Measurements from ENCODE around the gene TBL1X.

Gene TBL1X

DNA sequence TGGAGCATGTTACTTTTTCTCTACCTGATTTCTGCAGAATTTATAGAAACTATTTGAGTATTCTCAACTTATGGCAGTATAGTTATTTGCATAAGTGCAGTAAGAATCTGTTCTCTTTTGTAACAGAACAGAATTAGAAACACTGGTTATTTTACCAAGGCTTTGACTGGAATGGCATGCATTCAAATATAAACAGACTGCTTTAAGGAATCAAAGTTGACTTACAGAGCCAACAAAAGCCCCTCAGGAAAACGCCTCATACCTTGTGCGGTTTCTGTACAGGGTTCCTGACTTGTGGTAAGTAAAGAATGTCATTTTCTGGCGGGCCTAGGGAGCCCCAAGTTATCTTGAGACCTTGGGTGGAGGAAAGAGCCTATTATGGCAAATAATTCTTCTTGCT is 203.7 kb downstream of the TBL1X start:
- no peak for DNase-seq (ENCODE audit: low read depth in 2 of 2)

DNA sequence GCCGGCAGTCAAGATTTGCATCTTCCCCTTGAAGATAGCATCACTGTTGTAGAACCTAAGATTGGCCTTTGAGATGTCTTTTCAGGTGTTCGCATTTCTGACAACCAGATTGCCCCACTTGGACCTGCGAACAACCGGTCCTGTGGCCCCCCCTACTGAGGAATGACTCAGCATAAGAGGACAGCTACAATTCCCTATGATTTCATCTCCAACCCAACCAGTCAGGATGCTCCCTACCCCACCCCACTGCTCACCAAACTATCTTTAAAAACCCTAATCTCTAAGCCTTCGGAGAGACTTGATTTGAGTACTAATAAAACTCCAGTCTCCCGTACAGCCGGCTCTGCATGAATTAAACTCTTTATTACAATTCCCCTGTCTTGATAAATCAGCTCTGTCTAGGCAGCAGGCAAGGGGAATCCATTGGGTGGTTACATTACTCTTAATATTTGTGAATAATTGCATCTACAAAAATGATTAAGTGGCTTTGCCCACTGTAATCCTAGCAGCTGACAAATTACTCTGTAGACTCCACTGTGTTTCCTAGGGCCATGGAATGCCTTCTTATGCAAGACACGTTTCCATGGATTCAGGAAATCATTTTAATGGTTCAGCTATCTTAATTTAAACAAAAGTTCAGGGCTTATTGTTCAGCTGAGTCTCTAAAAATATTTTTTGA is 205.4 kb downstream of the TBL1X start:
- DNase-seq (ENCODE audit: low read depth in 2 of 2), result no peak

DNA sequence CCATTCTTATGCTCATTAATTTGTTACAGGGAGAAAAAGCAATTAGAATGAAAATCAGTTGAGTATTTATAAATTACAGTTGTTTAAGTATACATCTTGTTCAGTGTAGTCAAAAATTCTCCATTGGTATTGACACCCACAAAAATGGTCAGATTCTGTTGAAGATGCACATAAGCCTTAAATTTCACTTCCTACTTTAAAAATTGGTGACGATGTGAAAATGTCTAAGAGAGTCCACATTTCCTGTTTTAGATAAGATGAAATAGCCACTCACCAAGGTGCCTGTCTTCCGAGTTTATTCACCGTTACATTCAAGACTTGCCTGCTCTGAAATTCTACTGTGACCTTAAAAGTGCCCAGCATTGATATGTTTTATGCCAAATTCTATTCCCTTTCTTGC is 207.1 kb downstream of the TBL1X start:
- no peak for DNase-seq (ENCODE audit: low read depth in 2 of 2)

DNA sequence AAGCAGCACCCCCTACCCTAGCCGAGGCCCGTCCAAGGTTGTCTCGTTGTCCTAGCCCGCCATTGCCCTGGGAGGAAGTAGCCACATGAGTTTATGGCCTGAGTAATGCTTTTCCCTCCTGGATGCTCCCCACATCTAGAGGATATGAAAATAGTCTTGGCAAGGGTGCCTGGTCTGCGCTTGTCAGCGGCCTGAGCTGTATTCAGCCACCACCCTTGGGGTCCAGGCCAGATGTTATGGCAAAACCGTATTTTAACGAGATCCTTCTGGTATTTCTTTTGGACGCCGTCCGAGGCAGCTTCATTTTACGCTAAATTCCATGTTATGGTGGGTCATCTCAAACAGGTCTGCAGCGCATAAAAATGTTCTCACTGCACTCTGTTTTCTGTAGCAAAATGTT is 211.4 kb downstream of the TBL1X start:
- DNase-seq (ENCODE audit: low read depth in 2 of 2), result no peak

DNA sequence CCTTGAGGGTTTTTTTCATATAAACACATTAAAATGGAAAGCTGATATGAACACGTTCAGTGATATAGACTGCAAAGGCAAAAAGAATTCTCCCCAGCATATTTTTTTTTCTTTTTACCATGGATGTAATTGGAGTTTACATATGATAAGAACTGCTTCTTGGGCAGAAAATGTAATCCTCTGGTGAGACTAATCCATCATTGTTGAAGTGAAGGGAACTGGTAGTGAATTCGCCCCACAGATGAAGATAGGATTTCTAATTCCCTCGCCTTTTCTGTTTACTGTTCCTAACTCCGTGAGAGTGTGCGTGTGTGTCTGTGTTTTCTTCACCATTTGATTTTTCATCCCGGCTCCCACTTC is 211.9 kb downstream of the TBL1X start:
- DNase-seq (ENCODE audit: low read depth in 2 of 2), result no peak

DNA sequence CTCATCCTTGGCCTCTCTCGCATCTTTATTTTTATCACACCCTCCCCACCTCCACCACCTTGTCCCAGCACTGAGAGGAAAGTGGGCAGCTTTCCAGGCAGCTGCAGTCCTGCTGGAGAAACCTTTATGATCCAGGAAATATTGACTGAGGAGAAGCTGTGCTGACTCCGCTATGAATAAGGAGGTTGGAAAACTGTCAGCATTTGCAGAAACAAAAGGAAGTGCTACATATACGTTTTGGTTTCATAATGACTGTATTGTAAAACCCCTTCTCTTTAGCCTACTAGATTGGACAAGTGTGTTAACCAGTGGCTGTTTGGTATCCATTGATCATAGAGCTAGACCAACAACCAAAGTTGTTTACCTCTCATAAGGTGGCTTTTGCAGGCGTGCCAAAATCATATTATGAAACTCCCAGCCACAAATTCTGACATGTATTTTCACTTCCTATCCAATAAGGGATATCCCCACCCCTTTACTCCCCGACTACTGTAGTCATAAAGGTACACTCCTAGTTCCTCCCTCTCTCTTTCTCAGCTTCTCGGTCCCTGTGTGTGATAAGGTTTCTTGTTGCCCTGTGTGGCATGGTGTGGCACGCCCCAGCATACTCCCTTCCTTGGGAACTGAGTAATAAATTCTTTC is 212.4 kb downstream of the TBL1X start:
- DNase-seq (ENCODE audit: low read depth in 2 of 2), result no peak

DNA sequence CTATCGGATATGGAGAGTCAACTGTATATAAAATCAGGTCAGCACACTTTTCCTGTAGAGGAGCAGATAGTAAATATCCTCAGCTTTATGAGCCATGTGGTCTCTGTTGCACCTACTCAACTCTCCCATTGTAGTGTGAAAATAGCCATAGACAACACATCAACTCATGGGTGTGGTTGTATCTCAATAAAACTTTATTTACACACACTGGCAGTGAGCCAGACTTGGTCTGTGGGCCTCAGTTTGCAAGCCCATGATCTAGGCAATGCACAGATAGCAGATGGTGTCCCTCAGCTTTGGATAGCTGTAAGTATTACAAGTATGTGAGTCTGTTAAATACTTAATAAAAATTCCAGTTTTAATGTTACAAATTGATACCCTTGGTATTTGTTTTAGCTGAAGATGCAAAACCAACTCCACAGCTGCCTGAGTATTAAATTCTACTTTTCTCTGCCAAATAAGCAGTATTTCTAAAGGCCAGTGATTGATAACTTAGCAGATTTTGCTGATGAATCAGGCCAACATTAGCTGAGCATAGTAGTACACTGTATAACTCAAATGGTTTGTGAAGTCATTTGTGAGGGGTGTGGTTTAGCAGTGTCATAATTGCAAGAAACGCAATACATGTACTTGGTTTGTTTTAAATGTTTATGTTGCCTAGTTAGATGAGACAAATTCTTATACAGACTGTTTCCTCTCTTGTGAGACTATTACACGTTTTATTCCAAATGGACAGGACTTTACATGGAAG is 213.5 kb downstream of the TBL1X start:
- no peak for DNase-seq (ENCODE audit: low read depth in 2 of 2)

DNA sequence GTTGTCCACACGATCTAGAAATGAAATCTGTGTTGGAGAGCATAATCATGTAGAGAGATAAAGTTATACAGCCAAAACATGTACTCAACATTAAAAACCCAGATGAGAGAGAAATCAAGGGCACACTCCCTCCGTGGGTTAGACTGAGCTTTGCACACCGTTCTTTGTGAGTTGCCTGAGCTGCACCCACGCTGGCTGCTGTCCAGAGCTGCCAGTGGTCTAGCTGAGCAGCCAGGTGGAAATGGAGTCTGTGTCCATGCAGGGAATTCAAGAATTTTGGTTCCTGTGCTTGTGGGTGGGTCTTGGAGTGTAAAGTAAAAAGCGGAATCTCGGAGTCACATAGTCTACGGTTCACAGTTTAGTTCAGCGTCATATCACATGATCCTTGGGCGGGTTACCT is 216.2 kb downstream of the TBL1X start:
- DNase-seq (ENCODE audit: low read depth in 2 of 2), result no peak

DNA sequence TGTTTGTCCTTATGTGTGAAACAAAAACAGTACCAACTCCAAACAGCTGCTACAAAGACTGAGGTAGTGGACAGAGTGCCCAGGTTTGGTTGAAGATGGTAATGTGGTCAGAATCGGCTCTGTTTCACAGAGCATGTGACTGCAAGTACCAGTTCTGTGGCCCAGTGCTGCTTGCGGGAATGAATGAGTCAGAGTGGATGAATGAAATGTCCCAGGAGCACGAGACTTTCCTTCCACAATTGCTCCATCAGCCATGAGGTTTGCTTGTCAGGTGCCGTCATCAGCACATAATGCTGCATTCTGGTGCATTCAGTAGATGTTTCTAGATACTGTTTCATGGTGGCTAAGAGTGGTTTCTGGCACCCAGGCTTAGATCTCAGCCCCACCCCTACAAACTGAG is 216.6 kb downstream of the TBL1X start:
- DNase-seq (ENCODE audit: low read depth in 2 of 2), result no peak

DNA sequence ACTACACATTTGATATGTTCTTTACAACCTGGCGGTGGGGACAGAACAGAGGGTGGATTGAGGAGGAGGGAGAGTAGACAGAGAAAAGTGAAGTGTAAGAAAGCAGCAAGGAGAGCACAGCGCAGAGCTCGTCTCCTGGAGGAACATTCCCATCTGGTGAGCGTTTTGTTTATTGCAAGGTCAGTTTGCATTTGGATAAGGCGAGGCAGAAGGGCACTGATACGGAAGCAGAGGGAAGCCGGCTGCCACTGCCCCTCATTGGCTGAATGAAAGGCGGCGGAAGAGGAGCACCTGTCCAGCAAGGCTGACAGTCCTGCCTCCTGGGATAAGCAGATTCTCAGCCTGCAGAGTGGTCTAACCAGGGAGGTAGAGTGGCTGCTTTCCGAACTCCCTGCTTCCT is 217.6 kb downstream of the TBL1X start:
- no peak for DNase-seq (ENCODE audit: low read depth in 2 of 2)

DNA sequence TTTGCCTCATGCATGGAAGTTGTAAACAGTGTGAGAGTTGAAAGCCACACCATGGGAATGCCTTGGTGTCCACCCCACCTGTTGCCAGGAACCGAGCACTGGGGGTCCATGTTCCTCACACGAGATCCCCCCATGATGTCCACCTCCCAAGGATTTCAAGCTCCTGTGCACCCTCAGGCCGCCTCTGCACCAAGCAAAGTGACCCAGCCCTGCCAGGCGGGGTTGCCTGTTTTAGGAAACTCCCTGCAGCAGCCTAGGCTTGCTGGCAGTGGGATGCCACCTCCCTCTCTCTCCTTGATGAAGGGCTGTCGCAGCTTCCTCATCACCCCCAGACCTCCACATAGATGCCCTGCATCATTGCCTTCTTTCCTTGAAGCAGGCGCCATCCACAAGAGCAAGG is 218.0 kb downstream of the TBL1X start:
- DNase-seq (ENCODE audit: low read depth in 2 of 2), result no peak

DNA sequence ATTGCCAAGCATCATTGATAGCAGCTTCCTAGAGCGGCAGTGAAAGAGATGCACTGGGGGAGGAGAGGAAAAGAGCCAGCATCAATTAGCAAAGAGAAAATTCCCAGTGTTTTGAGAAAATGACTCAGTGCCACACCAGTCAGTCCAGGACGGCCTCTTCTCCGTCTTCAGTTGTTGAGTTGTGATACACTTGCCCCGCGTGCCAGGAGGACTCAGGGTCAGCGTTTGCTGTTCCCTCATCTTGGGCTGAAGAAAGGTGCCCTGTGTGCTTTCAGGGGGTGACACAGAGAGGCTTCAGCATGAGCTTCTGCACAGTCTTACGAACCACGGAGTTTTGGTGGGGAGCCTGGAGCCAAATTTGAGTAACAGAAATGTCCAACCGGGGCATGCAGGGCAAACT is 218.5 kb downstream of the TBL1X start:
- no peak for DNase-seq (ENCODE audit: low read depth in 2 of 2)

DNA sequence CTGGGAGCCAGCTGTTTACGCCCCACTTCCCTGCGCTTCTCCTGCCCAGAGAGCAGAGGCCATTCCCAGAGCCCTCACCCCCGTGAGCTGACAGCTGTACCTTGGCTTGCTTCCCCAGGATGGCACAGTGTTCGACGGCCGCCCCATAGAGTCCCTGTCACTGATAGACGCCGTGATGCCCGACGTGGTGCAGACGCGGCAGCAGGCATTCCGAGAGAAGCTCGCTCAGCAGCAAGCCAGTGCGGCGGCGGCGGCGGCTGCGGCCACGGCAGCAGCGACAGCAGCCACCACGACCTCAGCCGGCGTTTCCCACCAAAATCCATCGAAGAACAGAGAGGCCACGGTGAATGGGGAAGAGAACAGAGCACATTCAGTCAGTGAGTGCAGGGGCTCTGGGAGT is 223.0 kb downstream of the TBL1X start:
- DNase-seq (ENCODE audit: low read depth in 2 of 2), result no peak

DNA sequence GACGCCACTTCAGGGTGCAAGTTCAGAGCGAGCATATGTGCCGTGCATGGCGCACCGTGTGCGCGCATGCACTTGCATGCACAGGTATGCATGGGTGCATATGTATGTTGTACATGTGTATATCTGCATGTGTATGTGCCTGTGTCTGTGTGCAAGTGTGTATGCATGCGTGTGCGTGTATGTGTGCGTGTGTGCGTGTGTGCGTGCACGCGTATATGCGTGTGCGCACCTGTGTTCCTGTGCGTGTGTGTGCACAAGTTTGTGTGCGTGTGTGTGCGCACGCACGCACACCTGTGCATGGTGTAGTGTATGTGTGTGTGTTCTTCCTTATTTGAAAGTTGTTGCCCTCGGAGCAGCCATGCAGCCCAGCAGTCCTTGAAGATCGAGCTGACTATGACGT is 224.0 kb downstream of the TBL1X start:
- DNase-seq (ENCODE audit: low read depth in 2 of 2), result no peak

DNA sequence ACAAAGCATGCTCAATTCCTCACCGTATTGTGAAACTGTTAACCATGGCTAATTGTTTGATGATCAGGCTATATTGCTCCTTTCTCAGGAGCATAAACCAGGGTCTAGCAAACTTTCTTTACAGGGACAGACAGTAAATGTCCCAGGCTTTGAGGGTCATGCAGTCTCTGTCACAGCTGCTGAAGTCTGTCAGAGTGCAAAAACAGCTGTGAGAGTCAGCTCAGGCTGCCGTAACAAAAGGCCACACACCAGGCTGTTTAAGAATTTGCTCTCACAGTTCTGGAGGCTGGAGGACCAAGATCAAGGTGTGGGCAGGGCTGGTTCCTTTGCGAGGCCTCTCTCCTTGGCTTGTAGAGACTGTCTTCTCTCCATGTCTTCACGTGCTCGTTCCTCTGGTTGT is 225.2 kb downstream of the TBL1X start:
- no peak for DNase-seq (ENCODE audit: low read depth in 2 of 2)

DNA sequence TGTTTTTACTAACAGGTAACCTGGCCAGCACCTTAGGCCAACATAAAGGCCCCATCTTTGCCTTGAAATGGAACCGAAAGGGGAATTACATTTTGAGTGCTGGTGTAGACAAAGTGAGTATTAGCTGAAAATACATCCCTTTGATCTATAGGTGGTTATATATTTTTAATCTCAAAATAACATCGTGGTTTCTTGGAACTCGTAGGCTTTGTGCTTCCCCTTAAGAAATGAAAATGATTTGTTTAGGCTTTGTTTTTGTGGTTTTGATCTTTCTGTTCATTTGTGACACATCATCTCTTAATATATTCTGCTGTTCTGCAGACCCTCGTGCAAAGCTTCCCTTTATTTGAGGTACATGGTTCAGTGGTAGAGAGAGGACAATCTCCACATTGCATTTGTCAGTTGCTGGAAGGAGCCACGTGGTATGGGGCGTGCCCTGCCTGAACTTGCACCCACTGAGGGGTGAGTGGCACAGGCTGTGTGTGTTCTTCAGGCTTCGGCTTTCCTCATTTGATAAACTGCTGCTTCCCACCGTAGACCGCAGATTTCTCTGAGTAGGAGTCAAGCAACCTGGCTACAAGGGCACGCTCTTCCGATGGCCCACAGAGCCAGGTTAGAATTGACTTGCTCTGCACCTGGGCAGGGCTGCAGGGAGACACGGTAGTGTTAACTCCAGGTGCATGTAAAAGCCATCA is 228.6 kb downstream of the TBL1X start:
- no peak for DNase-seq (ENCODE audit: low read depth in 2 of 2)

DNA sequence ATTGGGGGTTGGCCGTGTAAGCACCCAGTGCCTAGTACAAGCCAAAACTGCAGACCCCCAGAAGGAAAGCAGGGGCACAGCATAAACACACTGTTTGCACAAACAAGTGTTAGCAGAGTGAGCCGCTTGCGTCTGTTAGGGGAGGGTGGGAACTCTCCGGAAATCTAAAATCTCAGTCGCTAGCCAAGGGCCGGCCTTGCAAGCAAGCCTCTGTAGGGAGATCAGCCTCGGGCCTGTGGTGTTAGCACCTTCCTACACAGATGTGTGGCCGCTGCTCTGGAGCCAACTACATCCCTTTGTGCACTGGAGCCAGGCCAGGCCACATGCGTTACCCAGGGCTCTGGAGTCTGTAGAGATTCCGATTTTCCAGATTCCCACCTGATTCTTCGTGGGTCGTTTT is 233.7 kb downstream of the TBL1X start:
- DNase-seq (ENCODE audit: low read depth in 2 of 2), result no peak

DNA sequence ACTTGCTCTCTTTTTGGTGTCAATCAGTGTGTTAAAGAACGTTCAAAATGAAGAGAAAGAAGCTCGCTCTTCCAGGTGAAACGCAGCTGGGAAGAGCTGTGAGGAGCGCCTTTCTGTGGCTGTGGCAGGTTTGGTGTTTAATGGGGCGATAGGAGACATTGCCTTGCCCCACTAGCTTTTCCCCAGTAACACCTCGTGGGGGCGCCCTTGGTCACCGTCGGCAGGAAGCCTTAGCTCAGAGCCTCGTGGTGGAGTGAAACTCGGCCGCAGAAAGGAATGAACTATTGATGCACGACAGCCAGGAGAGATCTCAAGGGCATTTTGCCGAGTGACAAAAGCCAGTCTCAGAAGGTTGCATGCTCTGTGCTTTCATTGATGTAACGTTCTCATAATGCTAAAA is 235.7 kb downstream of the TBL1X start:
- DNase-seq (ENCODE audit: low read depth in 2 of 2), result no peak

DNA sequence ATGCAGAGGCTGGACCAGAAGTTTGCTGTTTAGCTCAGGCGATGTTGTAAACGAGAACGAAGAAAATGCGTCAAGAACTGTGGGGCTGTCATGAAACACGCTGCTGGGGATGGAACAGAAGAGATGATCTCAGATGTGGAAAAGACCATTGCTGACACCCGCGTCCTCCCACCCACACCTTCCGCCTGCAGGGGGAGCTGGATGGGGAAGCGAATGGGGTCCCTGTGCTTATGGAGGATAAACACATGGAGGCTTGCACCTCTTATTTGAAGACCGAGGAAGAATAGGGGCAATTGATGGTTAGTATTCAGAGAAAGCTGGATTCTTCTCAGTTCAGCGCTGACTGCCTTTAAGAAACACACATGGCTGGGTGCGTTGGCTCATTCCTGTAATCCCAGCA is 236.9 kb downstream of the TBL1X start:
- no peak for DNase-seq (ENCODE audit: low read depth in 2 of 2)

DNA sequence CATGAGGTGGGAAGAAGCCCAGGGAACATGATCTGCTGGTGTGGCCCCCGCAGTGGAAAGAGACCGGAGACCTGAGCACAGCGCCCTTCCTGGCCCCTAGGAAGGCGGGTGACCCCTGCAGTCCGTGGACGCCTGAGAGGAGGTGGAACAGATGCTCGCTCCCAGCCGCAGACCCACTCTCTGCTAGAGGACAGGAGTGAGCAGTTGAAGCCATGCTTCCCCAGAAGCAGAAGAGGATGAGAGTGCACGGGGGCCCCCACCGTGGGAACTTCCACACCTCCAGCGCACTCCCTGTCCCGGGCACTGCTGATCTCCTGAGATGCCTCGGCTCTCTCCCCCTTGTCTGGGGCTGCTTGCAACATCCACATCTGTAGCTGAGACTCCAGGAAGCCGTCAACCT is 238.5 kb downstream of the TBL1X start:
- DNase-seq (ENCODE audit: low read depth in 2 of 2), result no peak

DNA sequence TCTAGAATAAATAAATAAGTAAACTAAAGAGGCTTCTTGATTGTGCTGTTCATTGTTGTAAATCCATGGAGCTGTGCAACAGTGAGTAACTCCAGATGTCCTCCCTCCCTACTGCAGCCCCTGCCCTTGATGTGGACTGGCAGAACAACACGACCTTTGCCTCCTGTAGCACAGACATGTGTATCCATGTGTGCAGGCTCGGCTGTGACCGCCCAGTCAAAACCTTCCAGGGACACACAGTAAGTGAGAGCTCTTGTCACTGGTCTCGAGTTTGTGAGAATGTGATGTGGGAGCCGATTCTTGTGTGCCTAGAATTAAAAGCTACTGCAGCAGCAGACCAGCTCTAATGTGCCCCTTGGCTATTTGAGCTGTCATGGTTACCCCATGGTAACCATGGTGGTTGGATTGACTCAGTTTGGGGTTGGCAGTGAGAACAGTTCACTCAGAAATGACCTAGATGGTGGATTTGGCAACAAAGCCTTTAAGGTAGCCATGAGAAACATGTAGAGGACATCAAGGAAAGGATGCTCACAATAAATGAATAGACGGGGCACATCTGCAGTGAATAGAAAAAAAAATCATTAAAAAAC is 240.1 kb downstream of the TBL1X start:
- no peak for DNase-seq (ENCODE audit: low read depth in 2 of 2)

DNA sequence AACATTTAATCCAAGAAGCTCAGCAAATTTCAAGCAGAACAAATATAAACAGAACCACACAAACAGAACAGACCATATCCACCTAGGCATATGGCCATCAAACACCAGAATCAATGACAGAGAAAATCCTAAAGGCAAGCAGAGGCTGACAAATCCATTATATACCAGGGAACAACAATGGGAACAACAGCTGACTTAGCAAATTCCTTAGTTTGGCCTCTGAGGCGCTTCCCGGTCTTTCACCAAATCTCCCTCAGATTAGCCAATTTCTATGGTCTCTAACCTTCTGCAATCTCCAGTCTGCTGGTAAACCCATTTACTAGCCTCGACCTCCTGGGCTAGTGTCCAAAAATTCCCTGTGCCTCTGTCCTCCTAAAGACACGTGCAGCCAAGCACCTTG is 241.6 kb downstream of the TBL1X start:
- DNase-seq (ENCODE audit: low read depth in 2 of 2), result no peak
